ENCODE measurements around the gene KIF11. TPM values are rescaled to one million over a fixed set of nuclear protein-coding genes. Genes with fewer than 3 reads are reported as not detected.

Gene KIF11
- total RNA-seq, 1 experiment from 2014 or later: 37.7 TPM

GRCh38 chr10:92677708-92678107, 84.8 kb downstream of the KIF11 start:
- Histone ChIP-seq H3K27me3 (replicated peaks; ENCODE audit: control insufficient read depth, insufficient read depth, low read length) (no peaks in the 10 kb centered on the region), H3K4me1 (no peaks in the 10 kb centered on the region), H3K9me3 (no peaks in the 10 kb centered on the region), H3K36me3 (ENCODE audit: control insufficient read depth, insufficient read depth, low read length) (no peaks in the 10 kb centered on the region), H3K4me3 (ENCODE audit: low read depth, low read length) (no peak overlapping the region)
- Mint-ChIP-seq H3K27ac (ENCODE audit: unreplicated experiment) (no peak overlapping the region), H3K4me1 (ENCODE audit: low read depth, unreplicated experiment) (no peaks in the 10 kb centered on the region), H3K27me3 (ENCODE audit: insufficient read depth, unreplicated experiment) (no peaks in the 10 kb centered on the region), H3K36me3 (ENCODE audit: insufficient read depth, unreplicated experiment) (no peaks in the 10 kb centered on the region), H3K9me3 (ENCODE audit: unreplicated experiment) (no peaks in the 10 kb centered on the region), H3K4me3 (ENCODE audit: unreplicated experiment) (no peak overlapping the region)
- TF ChIP-seq CTCF (IDR thresholded peaks at IDR 0.05; ENCODE audit: insufficient read depth in 1 of 2, low read depth in 1 of 2, low read length in 1 of 2, severe bottlenecking in 1 of 2, unreplicated experiment in 1 of 2): no peak
- POLR2A ChIA-PET: no interaction called here
- BruUV-seq (replicated peaks): no TSS peak
- intact Hi-C loops (cut with micrococcal nuclease; ENCODE audit: unreplicated experiment): no loop called here
- CTCF ChIA-PET: interaction anchor here (0.8 kb wide), 1 partner anchor 161 kb away, joined by 3 read pairs; no protein-coding TSS in a partner anchor
- DNase-seq: no peak

GRCh38 chr10:92678206-92678605, 85.3 kb downstream of the KIF11 start:
- no peaks in the 10 kb centered on the region for H3K4me1 Mint-ChIP-seq (ENCODE audit: low read depth, unreplicated experiment)
- ChIA-PET POLR2A (no interaction called here), CTCF (interaction anchor here (0.8 kb wide), 1 partner anchor 161 kb away, joined by 3 read pairs; no protein-coding TSS in a partner anchor)
- no peak overlapping the region for H3K4me3 Mint-ChIP-seq (ENCODE audit: unreplicated experiment)
- H3K4me3 ChIP-seq (ENCODE audit: low read depth, low read length): no peak overlapping the region
- TF ChIP-seq CTCF (IDR thresholded peaks at IDR 0.05; ENCODE audit: insufficient read depth in 1 of 2, low read depth in 1 of 2, low read length in 1 of 2, severe bottlenecking in 1 of 2, unreplicated experiment in 1 of 2): no peak
- H3K4me1 ChIP-seq: no peaks in the 10 kb centered on the region
- H3K36me3 ChIP-seq (ENCODE audit: control insufficient read depth, insufficient read depth, low read length): no peaks in the 10 kb centered on the region
- H3K27ac Mint-ChIP-seq (ENCODE audit: unreplicated experiment): no peak overlapping the region
- no peaks in the 10 kb centered on the region for H3K9me3 ChIP-seq
- H3K27me3 Mint-ChIP-seq (ENCODE audit: insufficient read depth, unreplicated experiment): no peaks in the 10 kb centered on the region
- H3K27me3 ChIP-seq (replicated peaks; ENCODE audit: control insufficient read depth, insufficient read depth, low read length): no peaks in the 10 kb centered on the region
- intact Hi-C loops (cut with micrococcal nuclease; ENCODE audit: unreplicated experiment): no loop called here
- no peaks in the 10 kb centered on the region for H3K36me3 Mint-ChIP-seq (ENCODE audit: insufficient read depth, unreplicated experiment)
- DNase-seq: no peak
- H3K9me3 Mint-ChIP-seq (ENCODE audit: unreplicated experiment): no peaks in the 10 kb centered on the region
- no TSS peak for BruUV-seq (replicated peaks)

GRCh38 chr10:92681306-92681834, 88.4 kb downstream of the KIF11 start:
- DNase-seq: no peak
- H3K9me3 ChIP-seq: no peaks in the 10 kb centered on the region
- no peaks in the 10 kb centered on the region for H3K27me3 ChIP-seq (replicated peaks; ENCODE audit: control insufficient read depth, insufficient read depth, low read length)
- no peaks in the 10 kb centered on the region for H3K4me1 ChIP-seq
- no peaks in the 10 kb centered on the region for H3K4me1 Mint-ChIP-seq (ENCODE audit: low read depth, unreplicated experiment)
- H3K27ac Mint-ChIP-seq (ENCODE audit: unreplicated experiment): no peak overlapping the region
- H3K4me3 ChIP-seq (ENCODE audit: low read depth, low read length): no peak overlapping the region
- no peaks in the 10 kb centered on the region for H3K9me3 Mint-ChIP-seq (ENCODE audit: unreplicated experiment)
- H3K4me3 Mint-ChIP-seq (ENCODE audit: unreplicated experiment): no peak overlapping the region
- no peak for TF ChIP-seq CTCF (IDR thresholded peaks at IDR 0.05; ENCODE audit: insufficient read depth in 1 of 2, low read depth in 1 of 2, low read length in 1 of 2, severe bottlenecking in 1 of 2, unreplicated experiment in 1 of 2)
- no TSS peak for BruUV-seq (replicated peaks)
- H3K36me3 Mint-ChIP-seq (ENCODE audit: insufficient read depth, unreplicated experiment): no peaks in the 10 kb centered on the region
- H3K27me3 Mint-ChIP-seq (ENCODE audit: insufficient read depth, unreplicated experiment): no peaks in the 10 kb centered on the region
- no peaks in the 10 kb centered on the region for H3K36me3 ChIP-seq (ENCODE audit: control insufficient read depth, insufficient read depth, low read length)
- POLR2A ChIA-PET: no interaction called here
- CTCF ChIA-PET: interaction anchor here (0.6 kb wide), 1 partner anchor 1435 kb away, joined by 3 read pairs; no protein-coding TSS in a partner anchor
- intact Hi-C loops (cut with micrococcal nuclease; ENCODE audit: unreplicated experiment): no loop called here

All from Caco-2 (cell line).